ENCODE measurements around the gene PALLD. TPM values are rescaled to one million over a fixed set of nuclear protein-coding genes. Genes with fewer than 3 reads are reported as not detected.
"Not testable (repeated sequence)": the region's sequence is repeated elsewhere in the genome, so short reads cannot be mapped to it uniquely, and the experiment has no call there.

Gene PALLD
- total RNA-seq, 2 experiments from 2014 or later: 1.5 to 3.7 TPM

DNA sequence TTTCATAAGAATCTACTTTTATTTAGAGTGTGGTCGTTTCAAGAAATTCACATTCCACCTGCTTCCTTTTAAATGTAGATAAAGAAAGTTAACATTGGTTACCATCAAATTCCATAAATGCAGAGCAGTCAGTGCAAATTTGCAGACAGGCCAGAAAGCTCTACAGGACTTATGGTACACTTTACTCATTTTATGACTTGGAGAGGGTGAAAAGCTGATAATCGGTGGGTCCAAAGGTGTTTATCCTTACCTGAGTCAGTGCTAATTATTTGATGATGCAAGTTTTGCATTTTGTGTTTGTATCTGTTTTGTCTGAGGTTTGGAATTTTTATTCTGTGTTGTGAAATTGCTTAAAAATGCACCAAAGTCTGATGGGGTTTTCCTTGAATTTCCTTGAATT is 193.3 kb downstream of the PALLD start:
- no peaks in the 10 kb centered on the region for H3K4me1 Mint-ChIP-seq
- CTCF ChIA-PET: no interaction called here
- ATAC-seq (no peak), DNase-seq (no peak)
- no peak overlapping the region for H3K27ac Mint-ChIP-seq
- no peaks in the 10 kb centered on the region for H3K9me3 Mint-ChIP-seq (ENCODE audit: low read depth)
- no peak overlapping the region for H3K4me3 Mint-ChIP-seq
- H3K36me3 Mint-ChIP-seq: no peaks in the 10 kb centered on the region
- H3K27me3 Mint-ChIP-seq: peaks cover 32% of the 10 kb centered on the region

DNA sequence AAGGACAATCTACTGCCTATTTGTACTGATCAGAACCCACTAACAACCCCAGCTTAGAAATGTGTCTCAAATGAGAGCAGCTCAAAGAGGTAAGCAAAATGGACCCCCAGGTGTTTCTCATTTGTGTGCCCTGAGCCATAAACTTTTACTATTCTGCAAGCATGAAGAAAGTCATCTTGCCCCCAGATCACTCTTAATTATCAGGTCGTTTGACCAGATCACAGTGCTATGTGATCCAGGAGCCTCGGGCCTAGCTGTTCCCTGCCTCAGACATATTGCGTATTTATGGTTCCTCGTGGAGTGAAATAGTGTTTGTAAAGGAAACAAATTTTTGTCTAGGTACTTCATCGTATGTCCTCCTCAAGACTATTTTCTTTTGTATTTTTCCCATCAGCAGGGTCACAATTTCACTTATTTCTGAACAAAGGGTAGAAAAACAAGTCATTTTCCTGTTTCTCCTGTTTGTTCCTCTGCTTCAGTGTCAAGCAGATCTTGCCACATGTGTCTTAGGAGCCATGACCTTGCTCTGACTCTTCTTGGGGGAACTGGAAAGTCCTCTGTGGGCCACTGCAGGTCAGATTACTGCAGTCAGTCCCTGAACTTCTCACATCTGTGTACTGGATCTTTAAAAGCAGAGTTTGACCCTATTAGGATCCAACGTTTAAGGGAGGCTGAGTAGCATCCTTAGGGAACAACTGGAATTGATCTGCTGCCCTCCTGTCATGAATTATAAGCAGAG is 194.9 kb downstream of the PALLD start:
- DNase-seq: no peak
- no peaks in the 10 kb centered on the region for H3K9me3 Mint-ChIP-seq (ENCODE audit: low read depth)

DNA sequence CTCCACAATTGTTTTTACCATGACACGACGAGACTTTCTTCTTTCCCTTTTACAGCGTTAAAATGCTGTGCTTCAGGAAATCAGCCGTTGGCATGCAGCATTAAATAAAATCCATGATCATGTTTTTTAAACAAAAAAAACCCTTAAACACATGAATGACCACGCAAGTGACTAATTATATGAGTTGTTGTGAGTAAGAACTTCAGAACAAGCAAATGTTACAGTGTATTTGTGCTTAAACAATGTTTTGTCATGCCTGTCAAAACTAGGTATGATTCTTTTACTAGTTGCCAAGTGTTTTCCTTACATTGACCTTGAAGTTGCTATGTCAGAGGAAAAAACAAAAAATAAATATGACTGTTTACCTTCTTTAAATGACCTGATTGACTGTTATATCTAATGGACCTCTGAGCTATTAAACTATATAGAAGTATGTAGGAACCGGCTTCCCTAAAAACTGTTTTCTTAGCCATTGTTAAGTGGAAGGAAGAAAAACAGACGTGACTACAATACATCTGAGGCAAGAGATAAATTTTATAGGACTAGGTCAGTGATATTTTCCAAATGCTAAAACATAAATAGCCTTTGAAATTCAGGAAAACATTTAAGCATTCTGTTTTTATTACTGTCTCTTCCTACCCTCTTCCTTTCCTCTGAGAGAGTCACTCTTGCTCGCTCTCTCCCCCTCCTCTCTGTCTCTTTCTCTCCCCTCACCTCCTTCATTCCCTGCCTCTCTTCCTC is 197.1 kb downstream of the PALLD start:
- Mint-ChIP-seq H3K27me3 (peaks cover 29% of the 10 kb centered on the region), H3K4me3 (no peak overlapping the region), H3K27ac (no peak overlapping the region), H3K9me3 (ENCODE audit: low read depth) (no peaks in the 10 kb centered on the region), H3K36me3 (no peaks in the 10 kb centered on the region), H3K4me1 (no peaks in the 10 kb centered on the region)
- DNase-seq (no peak), ATAC-seq (no peak)
- CTCF ChIA-PET: no interaction called here

More for the DNA sequence above, 194.9 kb downstream of the PALLD start:
- no peak for ATAC-seq
- Mint-ChIP-seq H3K27ac (no peak overlapping the region), H3K4me1 (no peaks in the 10 kb centered on the region), H3K27me3 (peaks cover 31% of the 10 kb centered on the region), H3K36me3 (no peaks in the 10 kb centered on the region), H3K4me3 (no peak overlapping the region)
- CTCF ChIA-PET: no interaction called here

DNA sequence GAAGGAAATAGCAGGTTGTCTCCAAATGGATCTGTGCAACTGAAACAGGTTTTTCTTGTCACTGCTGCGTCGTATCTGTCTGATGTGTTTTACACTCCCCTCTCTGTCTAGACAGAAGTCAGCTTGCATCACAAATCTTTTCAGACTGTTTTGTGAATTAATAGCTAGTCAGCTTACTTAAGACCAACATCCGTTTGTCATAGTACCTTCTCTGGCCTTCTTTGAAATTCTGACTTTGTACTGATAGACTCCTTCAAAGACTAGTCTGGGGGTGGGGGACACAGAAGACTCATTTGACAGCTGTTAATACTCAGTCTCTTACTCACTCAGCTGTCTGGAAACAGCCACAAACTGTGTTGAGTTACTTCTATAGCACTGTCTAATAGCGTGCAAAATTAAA is 197.8 kb downstream of the PALLD start:
- no peak for ATAC-seq

DNA sequence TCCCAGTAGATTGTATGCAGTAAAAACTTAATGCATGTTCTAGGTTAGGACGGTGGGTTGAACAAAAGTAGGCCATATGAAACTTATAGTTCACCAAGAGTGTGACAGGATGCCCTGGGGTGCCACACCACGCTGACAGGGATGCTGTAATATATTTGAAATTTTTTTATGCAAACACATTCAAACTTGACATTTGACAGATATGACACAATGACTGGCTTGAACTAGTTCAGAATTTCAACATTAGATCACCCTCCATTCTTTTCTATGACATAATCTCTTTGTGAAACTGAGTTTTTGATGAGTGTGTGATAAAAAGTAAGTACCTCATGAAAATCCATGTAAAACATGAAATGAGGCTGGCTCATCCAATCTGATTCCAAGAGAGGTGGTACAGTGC is 198.4 kb downstream of the PALLD start:
- Mint-ChIP-seq H3K27ac (no peak overlapping the region), H3K4me1 (no peaks in the 10 kb centered on the region), H3K4me3 (no peak overlapping the region), H3K27me3 (peaks cover 23% of the 10 kb centered on the region), H3K9me3 (ENCODE audit: low read depth) (no peaks in the 10 kb centered on the region), H3K36me3 (no peaks in the 10 kb centered on the region)
- no peak for DNase-seq
- CTCF ChIA-PET: no interaction called here
- ATAC-seq: no peak

More for the DNA sequence above, 197.8 kb downstream of the PALLD start:
- Mint-ChIP-seq H3K27me3 (peaks cover 28% of the 10 kb centered on the region), H3K9me3 (ENCODE audit: low read depth) (no peaks in the 10 kb centered on the region), H3K4me3 (no peak overlapping the region), H3K36me3 (no peaks in the 10 kb centered on the region), H3K27ac (no peak overlapping the region), H3K4me1 (no peaks in the 10 kb centered on the region)
- CTCF ChIA-PET: no interaction called here
- DNase-seq: no peak

DNA sequence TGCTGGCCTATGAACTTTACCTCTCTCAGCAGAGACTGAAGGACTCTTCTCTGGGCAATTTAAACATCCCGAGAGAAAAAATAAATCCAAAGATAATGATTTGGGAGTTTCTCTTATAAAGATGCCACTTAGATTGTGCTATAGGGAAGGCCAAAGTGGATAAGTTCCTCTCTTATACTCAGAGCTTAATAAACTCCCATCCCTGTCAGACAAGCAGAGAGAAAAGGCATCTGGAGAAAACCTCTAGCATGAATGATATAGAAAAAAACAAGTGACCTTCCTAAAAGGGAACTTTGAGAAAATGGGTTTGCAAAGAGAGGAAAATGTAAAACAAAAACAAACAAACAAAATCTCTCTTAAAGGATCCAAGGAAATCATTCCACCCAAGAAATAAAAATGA is 199.4 kb downstream of the PALLD start:
- Mint-ChIP-seq H3K4me3 (no peak overlapping the region), H3K36me3 (no peaks in the 10 kb centered on the region), H3K27ac (no peak overlapping the region), H3K27me3 (peaks cover 22% of the 10 kb centered on the region), H3K9me3 (ENCODE audit: low read depth) (no peaks in the 10 kb centered on the region), H3K4me1 (no peaks in the 10 kb centered on the region)
- CTCF ChIA-PET: no interaction called here
- no peak for DNase-seq
- ATAC-seq: no peak

DNA sequence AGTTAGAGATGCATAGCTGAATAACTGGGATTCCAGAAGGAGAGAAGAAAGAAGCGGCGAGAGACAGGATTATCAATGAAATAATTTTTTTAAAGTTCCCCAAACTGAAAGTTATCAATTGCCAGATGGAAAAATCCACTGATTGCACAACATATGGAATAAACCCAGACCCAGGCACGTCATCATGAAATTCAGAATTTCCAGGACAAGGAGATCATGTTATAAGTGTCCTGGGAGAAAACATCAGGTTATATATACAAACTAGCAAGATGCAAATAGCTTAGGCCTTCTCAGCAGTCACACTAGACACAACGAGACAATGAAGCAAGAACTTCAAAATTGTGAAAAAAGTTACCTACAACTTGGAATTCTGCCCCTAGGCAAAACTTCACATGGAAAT is 200.0 kb downstream of the PALLD start:
- no peaks in the 10 kb centered on the region for H3K36me3 Mint-ChIP-seq
- H3K4me1 Mint-ChIP-seq: no peaks in the 10 kb centered on the region
- CTCF ChIA-PET: no interaction called here
- H3K9me3 Mint-ChIP-seq (ENCODE audit: low read depth): no peaks in the 10 kb centered on the region
- H3K27me3 Mint-ChIP-seq: peaks cover 23% of the 10 kb centered on the region
- H3K27ac Mint-ChIP-seq: no peak overlapping the region
- no peak for DNase-seq
- ATAC-seq: no peak
- H3K4me3 Mint-ChIP-seq: no peak overlapping the region

DNA sequence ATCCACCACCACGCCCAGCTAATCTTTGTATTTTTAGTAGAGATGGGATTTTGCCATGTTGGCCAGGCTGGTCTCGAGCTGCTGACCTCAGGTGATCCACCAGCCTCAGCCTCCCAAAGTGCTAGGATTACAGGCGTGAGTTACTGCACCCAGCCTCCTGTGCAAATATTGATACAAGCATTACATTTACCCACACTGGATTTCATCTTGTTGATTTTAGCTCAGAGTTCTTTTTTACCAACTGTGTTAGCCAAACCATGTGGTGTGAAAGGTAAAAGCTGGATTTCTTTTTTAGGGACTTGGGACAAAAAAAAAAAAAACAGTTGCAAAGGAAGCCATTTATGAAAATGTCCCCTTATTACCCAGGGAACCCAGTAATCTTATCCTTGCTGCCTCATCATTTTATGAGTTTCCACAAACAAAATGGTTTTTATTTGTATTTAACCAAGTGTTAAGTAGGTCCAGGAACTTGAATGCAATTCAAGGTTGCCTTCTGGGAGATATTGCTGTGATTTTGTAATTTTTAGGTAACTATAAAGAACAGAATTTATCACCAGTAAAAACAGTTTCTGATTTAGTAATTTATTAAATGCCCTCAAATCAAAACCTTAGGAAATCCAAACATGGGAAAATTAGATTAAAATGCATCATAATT is 202.5 kb downstream of the PALLD start:
- no peak for DNase-seq
- Mint-ChIP-seq H3K4me1 (no peaks in the 10 kb centered on the region), H3K27ac (no peak overlapping the region), H3K9me3 (ENCODE audit: low read depth) (no peaks in the 10 kb centered on the region), H3K27me3 (peaks cover 17% of the 10 kb centered on the region), H3K36me3 (no peaks in the 10 kb centered on the region), H3K4me3 (no peak overlapping the region)
- CTCF ChIA-PET: no interaction called here
- ATAC-seq: no peak

DNA sequence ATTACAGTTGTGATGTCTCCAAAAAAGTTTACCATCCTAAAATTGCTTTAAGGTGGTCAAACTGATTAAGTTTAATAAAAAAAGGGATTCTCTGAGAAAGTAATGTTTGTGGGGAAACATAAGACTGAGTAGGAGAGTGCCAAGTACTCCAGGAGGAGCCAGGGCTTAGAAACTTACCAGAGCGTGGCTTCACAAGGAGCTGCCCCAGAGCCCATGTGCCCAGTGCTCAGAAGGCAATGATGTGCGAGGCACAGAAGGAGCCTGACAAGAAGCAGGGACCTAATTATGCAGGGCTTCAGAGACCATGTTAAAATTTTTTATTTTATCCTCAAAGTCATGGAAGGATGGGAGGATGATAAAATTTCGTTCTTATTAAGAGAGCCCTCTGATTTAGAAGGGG is 204.2 kb downstream of the PALLD start:
- Mint-ChIP-seq H3K27me3 (peaks cover 11% of the 10 kb centered on the region), H3K36me3 (no peaks in the 10 kb centered on the region), H3K9me3 (ENCODE audit: low read depth) (no peaks in the 10 kb centered on the region), H3K27ac (no peak overlapping the region), H3K4me3 (no peak overlapping the region), H3K4me1 (no peaks in the 10 kb centered on the region)
- DNase-seq: no peak
- ATAC-seq: no peak
- CTCF ChIA-PET: no interaction called here

DNA sequence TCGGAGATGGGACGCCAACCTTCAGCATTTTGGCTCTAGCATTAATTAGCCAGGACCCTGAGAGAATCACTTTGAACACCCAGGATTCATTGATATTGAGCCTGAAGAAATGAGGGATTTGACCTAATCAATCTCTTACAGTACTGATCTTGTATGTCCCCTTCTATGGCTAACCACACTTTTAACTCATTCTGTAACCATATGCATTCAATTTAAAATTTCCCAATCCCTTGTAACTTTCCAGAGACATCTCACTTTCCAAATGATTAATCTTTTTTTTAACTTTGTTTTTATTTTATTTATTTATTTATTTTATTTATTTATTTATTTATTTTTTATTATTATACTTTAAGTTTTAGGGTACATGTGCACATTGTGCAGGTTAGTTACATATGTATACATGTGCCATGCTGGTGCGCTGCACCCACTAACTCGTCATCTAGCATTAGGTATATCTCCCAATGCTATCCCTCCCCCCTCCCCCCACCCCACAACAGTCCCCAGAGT is 205.8 kb downstream of the PALLD start:
- H3K9me3 Mint-ChIP-seq (ENCODE audit: low read depth); CTCF ChIA-PET; H3K27me3 Mint-ChIP-seq; H3K4me3 Mint-ChIP-seq; H3K27ac Mint-ChIP-seq; H3K36me3 Mint-ChIP-seq; ATAC-seq; DNase-seq; H3K4me1 Mint-ChIP-seq: not testable (repeated sequence)

DNA sequence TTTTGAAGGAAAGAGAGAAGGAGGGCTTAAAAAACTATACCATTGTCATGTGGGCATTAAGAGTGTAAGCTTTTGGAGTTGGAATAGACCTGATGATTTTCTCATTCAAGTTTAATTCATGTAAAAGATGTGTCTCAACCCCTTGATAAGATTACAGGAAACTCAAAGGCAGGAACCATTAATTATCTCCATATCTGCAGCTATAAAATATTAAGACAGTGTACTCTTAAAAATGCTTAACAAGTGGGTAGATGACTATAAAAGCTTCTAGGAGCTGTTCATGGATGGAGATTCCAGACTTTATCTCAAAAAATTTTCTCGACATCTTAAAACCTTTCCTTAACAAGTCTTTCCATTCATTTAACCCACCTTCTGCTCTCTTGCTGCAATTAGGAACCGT is 208.3 kb downstream of the PALLD start:
- no peak for DNase-seq
- H3K27ac Mint-ChIP-seq: no peak overlapping the region

DNA sequence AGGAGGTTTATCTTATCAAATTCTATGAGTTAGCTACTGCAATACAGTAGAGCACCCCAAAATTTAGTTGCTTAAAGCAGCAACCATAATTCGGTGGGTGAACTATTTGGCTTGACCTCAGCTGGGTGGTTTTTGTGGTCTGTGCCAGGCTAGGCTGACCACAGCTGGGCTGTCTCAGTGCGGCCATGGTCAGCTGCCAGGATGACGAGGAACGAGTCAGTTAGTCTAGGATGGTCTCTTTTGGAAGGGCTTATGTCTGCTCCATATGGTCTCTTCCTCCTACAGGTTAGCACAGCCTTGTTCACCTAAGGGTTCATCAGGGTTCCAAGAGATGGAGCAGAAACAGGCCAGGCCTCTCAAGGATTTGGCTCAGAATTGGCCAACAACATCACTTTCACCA is 210.4 kb downstream of the PALLD start:
- ATAC-seq (no peak), DNase-seq (no peak)
- no peak overlapping the region for H3K4me3 Mint-ChIP-seq
- CTCF ChIA-PET: no interaction called here
- no peaks in the 10 kb centered on the region for H3K9me3 Mint-ChIP-seq (ENCODE audit: low read depth)
- H3K27me3 Mint-ChIP-seq: peaks cover 3% of the 10 kb centered on the region
- no peak overlapping the region for H3K27ac Mint-ChIP-seq
- peaks cover 4% of the 10 kb centered on the region for H3K4me1 Mint-ChIP-seq
- H3K36me3 Mint-ChIP-seq: no peaks in the 10 kb centered on the region

More for the DNA sequence above, 208.3 kb downstream of the PALLD start:
- Mint-ChIP-seq H3K4me1 (no peaks in the 10 kb centered on the region), H3K9me3 (ENCODE audit: low read depth) (no peaks in the 10 kb centered on the region), H3K4me3 (no peak overlapping the region), H3K27me3 (peaks cover 7% of the 10 kb centered on the region), H3K36me3 (no peaks in the 10 kb centered on the region)
- ATAC-seq: no peak
- CTCF ChIA-PET: no interaction called here

DNA sequence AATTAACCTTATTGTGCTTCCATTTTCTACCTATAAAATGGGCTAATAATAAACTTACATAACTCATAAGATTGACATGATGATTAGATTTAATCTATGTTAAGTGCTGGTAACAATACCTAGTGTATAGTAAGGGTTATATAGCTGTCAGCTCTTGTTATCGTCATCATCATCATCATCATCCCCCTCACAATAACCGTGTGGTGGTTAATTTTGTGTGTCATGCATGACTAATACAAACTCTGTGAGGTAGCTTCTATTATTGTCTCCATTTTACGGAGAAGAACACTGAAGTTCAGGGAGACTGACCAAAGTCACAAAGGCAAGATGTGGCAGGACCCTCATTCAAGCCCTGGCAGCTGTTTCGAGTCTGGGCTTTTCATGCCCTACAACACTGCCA is 211.3 kb downstream of the PALLD start:
- ATAC-seq: no peak
- Mint-ChIP-seq H3K9me3 (ENCODE audit: low read depth) (no peaks in the 10 kb centered on the region), H3K4me1 (peaks cover 4% of the 10 kb centered on the region), H3K27ac (no peak overlapping the region), H3K4me3 (no peak overlapping the region), H3K36me3 (no peaks in the 10 kb centered on the region), H3K27me3 (peaks cover 3% of the 10 kb centered on the region)
- CTCF ChIA-PET: interaction anchor here (1.5 kb wide), 1 partner anchor 213 kb away, joined by 4 read pairs; no protein-coding TSS in a partner anchor
- no peak for DNase-seq

Measured in activated CD8-positive, alpha-beta memory T cell treated with anti-CD3 and anti-CD28 coated beads, Interleukin-2, amount 10 ng/mL, durations not matched to agents 7 days and 5 days (primary cell).